ENCODE results near the gene PXK. TPM values are rescaled to one million over a fixed set of nuclear protein-coding genes. Genes with fewer than 3 reads are reported as not detected.
"Not testable (repeated sequence)": the region's sequence is repeated elsewhere in the genome, so short reads cannot be mapped to it uniquely, and the experiment has no call there.

PXK gene
- polyA plus RNA-seq (2014; cell fraction: cytosol; rRNA removed) = 6.4 and 7.3 TPM in 2 replicates
- polyA plus RNA-seq (2014; cell fraction: nucleus; rRNA removed) = 7.2 and 9.6 TPM in 2 replicates

DNA sequence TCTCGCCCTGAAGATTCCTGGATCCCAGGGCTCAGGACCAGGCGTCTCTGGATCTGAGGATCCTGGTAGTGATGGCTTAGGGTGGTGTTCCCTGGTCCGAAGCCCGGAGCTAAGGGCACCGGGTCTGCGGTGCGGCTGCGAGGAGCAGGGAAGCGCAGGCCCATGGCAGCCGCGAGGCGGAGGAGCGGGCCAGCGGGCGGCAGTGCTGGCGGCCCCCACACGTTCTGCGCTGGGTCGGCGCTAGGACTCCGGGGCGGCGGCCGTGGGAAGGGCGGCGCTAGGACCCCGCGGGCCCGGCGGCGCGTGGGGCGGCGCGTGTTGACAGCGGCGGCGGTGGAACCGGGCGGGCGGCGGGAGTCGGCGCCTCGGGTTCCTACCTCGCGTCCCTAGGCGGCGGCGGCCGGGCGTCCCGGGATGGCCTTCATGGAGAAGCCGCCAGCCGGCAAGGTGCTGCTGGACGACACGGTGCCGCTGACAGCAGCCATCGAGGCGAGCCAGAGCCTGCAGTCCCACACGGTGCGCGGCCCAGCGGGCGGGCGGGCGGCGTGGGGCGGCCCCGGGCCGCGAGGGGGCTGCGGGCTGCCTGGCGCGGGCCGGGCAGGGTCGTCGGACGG, at the start of gene PXK:
PXK (plus strand) TSS at position 318 of the 614 bp plus-strand sequence; CDS start at position 415, 97 bp downstream.
- peak; percentile 59 for DNase-seq (ENCODE audit: low spot score)

DNA sequence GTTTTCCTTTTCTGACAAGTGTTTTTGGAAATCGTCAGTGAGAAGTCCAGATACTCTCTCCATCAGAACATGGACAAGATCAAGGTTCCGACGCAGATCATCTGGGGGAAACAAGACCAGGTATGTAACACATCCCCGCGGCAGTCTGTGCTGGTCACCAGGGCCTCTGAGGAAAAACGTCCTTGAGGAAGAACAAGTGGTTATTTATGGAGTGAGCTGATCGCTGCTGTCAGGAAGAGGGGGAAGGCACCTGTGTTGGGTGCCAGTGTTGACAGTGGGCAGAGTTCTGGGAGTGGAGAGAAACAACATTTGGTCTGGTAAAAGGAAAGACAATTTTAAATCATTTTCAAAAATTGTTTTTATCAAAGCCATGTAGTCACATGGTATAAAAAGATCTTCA, 47.4 kb upstream of the PXK start:
- no peak for DNase-seq (ENCODE audit: low spot score)

DNA sequence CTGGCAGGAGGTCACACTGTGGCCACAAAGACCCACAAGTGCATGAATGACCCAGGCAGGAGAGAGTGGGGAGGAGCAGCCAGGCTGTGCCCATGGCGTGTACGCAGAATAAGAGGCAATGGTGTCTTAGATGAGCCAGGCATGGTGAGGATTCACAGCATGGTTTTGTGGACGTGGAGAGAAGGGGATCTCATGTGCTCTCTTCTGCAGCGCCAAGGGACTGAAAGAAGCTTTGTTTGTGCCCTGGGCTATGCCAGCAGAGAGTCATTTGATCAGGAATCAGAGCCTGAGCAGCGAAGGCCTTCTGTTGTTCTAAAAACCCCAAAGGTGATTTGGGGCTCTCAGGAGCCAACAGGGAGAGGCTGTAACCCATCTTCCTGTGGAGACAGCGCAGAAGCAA, 45.3 kb upstream of the PXK start:
- DNase-seq (ENCODE audit: low spot score) = no peak

- no peak for DNase-seq (ENCODE audit: low spot score)
Observed at GRCh38 chr3:58288011-58288728, 44.5 kb upstream of the PXK start.

DNA sequence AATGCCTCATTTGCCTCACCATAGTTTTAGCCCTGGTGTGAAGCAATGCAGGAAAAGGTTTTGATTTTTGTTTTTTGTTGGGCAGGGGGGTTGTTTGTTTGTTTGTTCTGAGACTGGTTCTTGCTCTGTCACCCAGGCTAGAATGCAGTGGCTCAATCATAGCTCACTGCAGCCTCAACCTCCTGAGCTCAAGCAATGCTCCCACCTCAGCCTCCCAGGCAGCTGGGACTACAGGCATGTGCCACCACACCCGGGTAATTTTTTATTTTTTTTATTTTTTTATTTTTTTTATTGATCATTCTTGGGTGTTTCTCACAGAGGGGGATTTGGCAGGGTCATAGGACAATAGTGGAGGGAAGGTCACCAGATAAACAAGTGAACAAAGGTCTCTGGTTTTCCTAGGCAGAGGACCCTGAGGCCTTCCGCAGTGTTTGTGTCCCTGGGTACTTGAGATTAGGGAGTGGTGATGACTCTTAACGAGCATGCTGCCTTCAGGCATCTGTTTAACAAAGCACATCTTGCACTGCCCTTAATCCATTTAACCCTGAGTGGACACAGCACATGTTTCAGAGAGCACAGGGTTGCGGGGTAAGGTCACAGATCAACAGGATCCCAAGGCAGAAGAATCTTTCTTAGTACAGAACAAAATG, 43.6 kb upstream of the PXK start:
- not testable (repeated sequence) for DNase-seq (ENCODE audit: low spot score)

DNA sequence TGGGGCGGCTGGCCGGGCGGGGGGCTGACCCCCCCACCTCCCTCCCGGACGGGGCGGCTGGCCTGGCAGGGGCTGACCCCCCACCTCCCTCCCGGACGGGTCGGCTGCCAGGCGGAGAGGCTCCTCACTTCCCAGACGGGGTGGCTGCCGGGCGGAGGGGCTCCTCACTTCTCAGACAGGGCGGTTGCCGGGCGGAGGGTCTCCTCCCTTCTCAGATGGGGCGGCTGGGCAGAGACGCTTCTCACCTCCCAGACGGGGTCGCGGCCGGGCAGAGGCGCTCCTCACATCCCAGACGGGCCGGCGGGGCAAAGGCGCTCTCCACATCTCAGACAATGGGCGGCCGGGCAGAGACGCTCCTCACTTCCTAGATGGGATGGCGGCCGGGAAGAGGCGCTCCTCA, 42.2 kb upstream of the PXK start:
- DNase-seq (ENCODE audit: low spot score) = not testable (repeated sequence)

DNA sequence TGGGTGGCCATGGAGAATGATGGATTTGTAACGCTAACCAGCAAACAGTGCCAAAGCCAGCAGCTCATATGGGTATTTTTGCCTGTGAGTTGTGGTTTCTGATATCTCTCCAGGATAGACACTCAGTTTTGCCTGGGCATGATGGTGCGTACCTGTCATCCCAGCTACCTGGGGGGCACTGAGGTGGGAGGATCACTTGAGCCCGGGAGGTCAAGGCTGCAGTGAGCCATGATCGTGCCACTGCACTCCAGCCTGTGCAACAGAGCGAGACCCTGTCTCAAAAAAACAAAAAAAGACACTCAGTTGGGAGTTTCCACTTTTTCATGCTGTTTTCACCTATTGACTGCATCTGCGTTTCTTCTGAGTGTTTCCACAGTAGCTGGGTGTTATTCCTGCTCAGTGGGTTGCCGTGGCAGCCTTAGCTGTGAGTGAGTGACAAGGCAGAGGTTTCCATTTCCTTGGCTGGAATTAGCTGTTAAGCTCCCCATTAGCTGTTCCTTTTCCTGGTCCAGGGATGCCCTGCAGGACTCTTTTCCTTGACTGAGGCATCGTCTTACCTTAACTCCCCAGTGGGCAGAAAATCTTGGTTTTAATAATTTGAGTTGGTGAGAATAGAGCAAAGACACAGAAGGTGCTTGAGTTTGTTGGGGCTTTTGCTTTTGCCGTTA, 40.9 kb upstream of the PXK start:
- DNase-seq (ENCODE audit: low spot score) = no peak

DNA sequence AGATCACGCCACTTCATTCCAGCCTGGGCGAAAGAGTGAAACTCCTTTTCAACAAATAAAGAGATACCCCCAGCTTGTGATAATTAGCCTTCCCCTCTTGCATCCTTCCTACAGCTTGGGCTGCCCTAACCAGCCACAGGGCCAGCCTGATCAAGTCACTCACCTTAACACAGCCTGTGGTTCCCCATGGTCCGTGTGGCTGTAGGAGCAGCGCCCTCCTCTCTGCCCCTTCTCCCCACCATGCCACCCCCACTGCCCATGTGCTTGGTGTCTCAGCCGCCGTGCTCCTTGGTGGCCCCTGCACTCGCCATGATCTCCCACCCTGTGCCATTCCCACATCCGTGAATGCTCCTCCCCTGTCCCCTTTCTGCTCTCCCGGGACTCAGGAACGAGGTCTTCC, 39.8 kb upstream of the PXK start:
- DNase-seq (ENCODE audit: low spot score) = no peak

GRCh38 chr3:58293516-58293915, 39.2 kb upstream of the PXK start:
- no peak for DNase-seq (ENCODE audit: low spot score)

DNA sequence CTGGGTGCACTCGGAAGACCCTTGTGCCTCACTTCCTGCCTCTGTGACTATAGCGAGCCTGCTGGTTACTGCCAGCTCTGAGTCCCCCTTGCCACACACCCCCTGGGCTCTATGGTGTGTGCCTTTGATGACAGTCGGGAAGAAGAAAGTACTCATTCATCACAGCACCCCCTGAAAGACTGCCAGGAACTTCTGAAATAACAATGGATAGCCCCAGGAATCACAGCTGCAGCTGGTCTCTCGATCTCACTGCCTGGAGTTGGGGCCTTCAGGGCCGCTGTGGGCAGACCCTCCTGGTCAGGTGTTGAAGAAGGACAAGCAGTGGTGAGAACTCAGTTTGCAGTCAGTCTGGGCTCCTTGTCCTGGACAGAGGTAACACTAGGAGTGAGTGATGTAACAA, 36.4 kb upstream of the PXK start:
- DNase-seq (ENCODE audit: low spot score) = no peak

DNA sequence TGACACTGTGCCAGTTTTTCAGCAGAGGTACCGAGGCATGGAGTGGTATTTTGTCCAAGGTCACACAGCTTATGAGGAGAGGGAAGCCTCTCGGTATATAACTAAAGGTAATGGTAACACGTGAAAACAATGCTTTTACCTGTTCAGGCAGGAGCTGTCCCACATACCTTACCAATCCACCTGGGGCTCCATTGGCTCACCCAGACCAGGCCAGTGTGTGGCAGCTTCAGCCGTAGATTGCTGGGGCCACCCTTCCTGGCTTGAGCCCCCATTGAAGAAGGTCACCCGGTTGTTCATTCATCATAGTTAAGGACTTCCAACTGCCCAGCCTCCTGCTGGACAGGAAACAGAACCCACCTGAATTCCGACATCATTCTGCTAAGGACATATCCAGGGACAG, 35.8 kb upstream of the PXK start:
- no peak for DNase-seq (ENCODE audit: low spot score)

DNA sequence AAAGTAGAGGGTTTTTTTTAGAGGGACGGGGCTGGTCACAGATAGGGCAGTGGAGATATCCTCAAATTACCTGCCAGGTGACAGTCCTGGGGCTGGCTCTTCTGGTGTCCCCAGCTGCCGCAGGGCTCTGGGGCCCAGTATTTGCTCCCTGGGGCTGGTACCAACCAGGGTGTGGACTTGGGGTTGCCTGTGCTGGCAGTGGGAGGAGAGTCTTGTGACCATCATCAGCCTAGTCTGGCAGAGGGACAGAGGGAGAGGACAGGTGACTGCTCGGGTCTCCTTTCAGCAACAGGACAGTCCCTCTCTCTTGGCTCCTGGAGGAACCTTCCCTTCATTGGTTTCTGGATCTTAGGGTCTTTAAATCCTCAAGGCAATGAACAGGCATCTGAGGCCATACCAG, 34.5 kb upstream of the PXK start:
- DNase-seq (ENCODE audit: low spot score) = no peak

- DNase-seq (ENCODE audit: low spot score) = no peak
Observed at GRCh38 chr3:58299075-58299474, 33.6 kb upstream of the PXK start.

GRCh38 chr3:58299839-58300516, 32.7 kb upstream of the PXK start:
- no peak for DNase-seq (ENCODE audit: low spot score)

DNA sequence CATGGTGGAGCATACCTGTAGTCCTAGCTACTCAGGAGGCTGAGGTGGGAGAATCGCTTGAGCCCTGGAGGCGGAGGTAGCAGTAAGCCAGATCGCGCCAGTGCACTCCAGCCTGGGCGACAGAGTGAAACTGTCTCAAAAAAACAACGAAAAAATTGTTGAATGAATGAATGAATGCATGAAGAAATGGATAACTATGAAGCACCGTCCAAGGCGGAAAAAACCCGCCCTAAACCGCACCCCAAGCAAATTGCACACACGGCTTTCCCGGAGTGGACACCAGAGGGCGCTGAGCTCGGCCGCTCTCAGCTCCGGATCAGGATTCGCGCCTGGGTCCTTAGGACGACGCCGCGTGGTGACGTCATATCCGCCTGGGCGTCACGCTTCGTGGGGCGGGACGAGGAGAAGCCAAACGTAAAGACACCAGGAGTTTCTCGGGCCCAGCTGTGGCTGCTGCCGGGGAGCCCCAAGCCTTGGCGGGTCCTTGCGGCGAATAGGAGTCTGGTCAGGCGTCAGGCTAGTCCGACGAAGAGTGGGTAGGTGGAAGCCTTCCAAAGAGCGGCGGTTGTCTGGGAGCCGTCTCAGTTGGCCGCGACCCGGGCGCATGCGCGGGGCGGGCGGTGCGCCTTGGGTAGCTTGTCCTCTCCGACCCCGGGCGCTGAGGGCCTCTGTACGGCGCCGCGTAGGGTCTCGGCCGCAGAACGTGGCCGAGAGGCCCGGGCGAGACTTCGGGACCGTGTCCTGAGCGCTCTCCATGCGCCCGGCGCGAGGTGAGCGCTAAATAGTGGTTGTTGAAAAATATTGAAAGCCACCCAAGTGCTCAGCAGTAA, 26.6 kb upstream of the PXK start, which contains the start of the genes HTD2 and RPP14:
HTD2 (plus strand) TSS at position 639 of the 830 bp plus-strand sequence. CDS start 11,094 bp downstream, outside the sequence.
RPP14 (plus strand) TSS at position 364 of the 830 bp plus-strand sequence. CDS start 4,085 bp downstream, outside the sequence.
- peak; percentile 95 for DNase-seq (ENCODE audit: low spot score)

DNA sequence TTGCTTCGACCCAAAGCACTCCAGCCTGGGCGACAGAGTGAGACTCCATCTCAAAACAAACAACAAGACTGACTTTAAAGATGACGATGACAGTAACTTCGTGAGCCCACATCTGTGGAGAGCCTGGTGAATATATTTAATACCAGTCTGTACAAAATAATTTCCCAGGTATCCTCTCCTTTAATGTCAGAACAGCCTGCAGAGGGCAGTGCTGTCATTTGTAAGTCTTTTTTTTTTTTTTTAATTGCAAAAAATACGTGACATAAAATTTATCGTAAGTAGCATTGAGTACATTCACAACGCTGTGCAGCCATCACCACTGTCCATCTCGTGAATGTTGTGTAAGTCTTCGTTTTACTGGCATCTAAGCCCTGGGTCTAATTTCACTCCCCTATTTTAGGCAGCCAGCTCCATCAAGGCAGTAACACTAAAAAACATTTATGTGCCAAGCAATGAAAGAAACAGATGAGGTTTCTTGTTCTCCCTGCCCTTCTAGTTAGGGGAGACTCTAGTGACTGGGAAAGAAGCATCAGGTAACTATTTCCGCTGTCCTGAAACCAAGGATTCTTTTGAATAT, 25.0 kb upstream of the PXK start:
- DNase-seq (ENCODE audit: low spot score) = peak; percentile 34

DNA sequence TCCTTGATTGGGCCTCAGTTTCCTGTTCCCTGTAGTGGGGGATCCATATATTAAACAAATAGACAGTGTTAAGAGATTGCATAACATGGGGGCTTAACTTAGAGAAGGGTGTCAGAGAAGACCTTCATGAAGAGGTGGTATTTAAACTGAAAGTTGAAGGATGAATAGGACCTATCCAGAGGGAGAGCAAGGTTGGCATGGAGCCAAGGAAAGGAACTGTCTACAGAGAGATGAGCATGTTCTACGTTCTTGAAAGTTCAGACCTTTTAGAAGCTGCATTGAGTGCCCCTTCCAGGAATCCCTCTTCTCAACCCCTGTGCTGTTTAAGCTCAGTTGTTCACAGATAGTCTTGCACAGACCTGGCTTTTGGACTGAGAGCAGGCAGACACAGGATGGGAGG, 24.0 kb upstream of the PXK start:
- DNase-seq (ENCODE audit: low spot score) = no peak

DNA sequence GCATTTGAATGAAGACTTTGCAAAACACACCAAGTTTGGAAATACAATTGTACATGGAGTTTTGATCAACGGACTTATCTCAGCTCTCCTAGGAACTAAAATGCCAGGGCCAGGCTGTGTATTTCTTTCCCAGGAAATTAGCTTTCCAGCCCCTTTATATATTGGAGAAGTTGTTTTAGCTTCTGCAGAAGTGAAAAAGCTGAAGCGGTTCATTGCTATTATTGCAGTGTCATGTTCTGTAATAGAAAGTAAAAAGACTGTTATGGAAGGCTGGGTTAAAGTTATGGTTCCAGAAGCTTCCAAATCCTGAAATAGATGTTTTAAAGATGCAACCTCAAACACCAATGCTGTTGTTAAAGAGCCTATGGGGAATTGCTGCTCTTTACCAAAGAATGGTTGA, 14.9 kb upstream of the PXK start:
- DNase-seq (ENCODE audit: low spot score) = no peak

DNA sequence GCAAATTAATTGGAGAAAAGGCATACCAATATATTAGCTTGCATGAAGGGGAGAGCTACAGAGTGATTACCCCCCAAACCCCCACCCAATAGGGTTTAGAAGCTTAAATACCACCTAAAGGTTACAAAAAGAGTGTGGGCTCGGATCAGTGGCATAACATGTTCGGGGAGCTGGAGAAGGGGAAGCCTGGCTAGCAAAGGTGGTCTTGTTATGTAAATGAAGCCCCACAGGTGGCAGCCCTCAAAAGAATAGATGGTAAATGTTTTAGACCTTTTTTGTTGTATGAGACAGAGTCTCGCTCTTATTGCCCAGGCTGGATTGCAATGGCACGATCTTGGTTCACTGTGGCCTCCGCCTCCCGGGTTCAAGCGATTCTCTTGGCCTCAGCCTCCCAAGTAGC, 10.9 kb upstream of the PXK start:
- no peak for DNase-seq (ENCODE audit: low spot score)

DNA sequence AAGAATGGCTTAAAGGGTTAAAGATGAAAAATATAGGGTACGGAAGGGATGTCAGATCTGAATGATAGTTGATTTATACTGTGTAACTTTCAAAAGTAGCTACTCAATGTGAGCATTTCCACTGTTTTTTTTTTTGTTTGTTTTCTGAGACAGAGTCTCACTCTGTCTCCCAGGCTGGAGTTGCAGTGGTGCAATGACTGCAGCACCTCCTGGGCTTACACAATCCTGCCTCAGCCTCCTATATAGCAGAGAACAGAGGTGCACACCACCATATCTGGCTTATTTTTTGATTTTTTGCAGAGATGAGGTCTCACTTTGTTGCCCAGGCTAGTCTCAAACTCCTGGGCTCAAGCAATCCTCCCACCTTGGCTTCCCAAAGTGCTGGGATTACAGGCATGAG, 9.9 kb upstream of the PXK start:
- no peak for DNase-seq (ENCODE audit: low spot score)
